ENCODE measurements around the gene CTIF. TPM values are rescaled to one million over a fixed set of nuclear protein-coding genes. Genes with fewer than 3 reads are reported as not detected.

CTIF gene
- total RNA-seq, 1 donor = 65.9 TPM

- Histone ChIP-seq H3K4me3 (ENCODE audit: insufficient read depth, low read length) (peak overlapping the region; percentile 22), H4K20me1 (ENCODE audit: insufficient read depth, low read length) (no peaks in the 10 kb centered on the region)
- peak; percentile 96 for DNase-seq (ENCODE audit: insufficient read length, low spot score, missing footprints)
These were observed 333.7 kb downstream of the CTIF start for GRCh38 chr18:48872234-48873145.

GRCh38 chr18:48874233-48874632 is 335.4 kb downstream of the CTIF start:
- H3K4me2 ChIP-seq (ENCODE audit: insufficient read depth, low read length) = no peak overlapping the region
- H2AFZ ChIP-seq (ENCODE audit: low read length) = no peak overlapping the region
- TF ChIP-seq CTCF (IDR thresholded peaks at IDR 0.05; ENCODE audit: extremely low read depth, low read depth, low read length) = no peak
- no peaks in the 10 kb centered on the region for H3K36me3 ChIP-seq (ENCODE audit: insufficient read depth, low read length)
- H4K20me1 ChIP-seq (ENCODE audit: insufficient read depth, low read length) = no peaks in the 10 kb centered on the region
- H3K79me2 ChIP-seq (ENCODE audit: insufficient read depth, low read length) = no peaks in the 10 kb centered on the region
- no peak overlapping the region for H3K4me3 ChIP-seq (ENCODE audit: insufficient read depth, low read length)
- DNase-seq (ENCODE audit: insufficient read length, low spot score, missing footprints) = peak; percentile 69
- H3K27me3 ChIP-seq (ENCODE audit: insufficient read depth, low read length) = no peaks in the 10 kb centered on the region
- no peaks in the 10 kb centered on the region for H3K9me3 ChIP-seq (ENCODE audit: low read depth, low read length)
- H3K4me1 ChIP-seq (ENCODE audit: insufficient read depth, low read length) = peaks cover 27% of the 10 kb centered on the region
- no peak overlapping the region for H3K27ac ChIP-seq (ENCODE audit: low read depth, low read length)

More at GRCh38 chr18:48872234-48873145, 333.7 kb downstream of the CTIF start:
- Histone ChIP-seq H3K27me3 (ENCODE audit: insufficient read depth, low read length) (no peaks in the 10 kb centered on the region), H3K79me2 (ENCODE audit: insufficient read depth, low read length) (no peaks in the 10 kb centered on the region), H3K4me2 (ENCODE audit: insufficient read depth, low read length) (peak overlapping the region; percentile 65), H2AFZ (ENCODE audit: low read length) (no peak overlapping the region), H3K27ac (ENCODE audit: low read depth, low read length) (peak overlapping the region; percentile 98), H3K4me1 (ENCODE audit: insufficient read depth, low read length) (peaks cover 37% of the 10 kb centered on the region), H3K36me3 (ENCODE audit: insufficient read depth, low read length) (no peaks in the 10 kb centered on the region), H3K9me3 (ENCODE audit: low read depth, low read length) (no peaks in the 10 kb centered on the region)
- TF ChIP-seq CTCF (IDR thresholded peaks at IDR 0.05; ENCODE audit: extremely low read depth, low read depth, low read length) = no peak

GRCh38 chr18:48874701-48875162 is 335.9 kb downstream of the CTIF start:
- H3K27me3 ChIP-seq (ENCODE audit: insufficient read depth, low read length) = no peaks in the 10 kb centered on the region
- H3K9me3 ChIP-seq (ENCODE audit: low read depth, low read length) = no peaks in the 10 kb centered on the region
- TF ChIP-seq CTCF (IDR thresholded peaks at IDR 0.05; ENCODE audit: extremely low read depth, low read depth, low read length) = no peak
- no peak overlapping the region for H2AFZ ChIP-seq (ENCODE audit: low read length)
- no peaks in the 10 kb centered on the region for H3K79me2 ChIP-seq (ENCODE audit: insufficient read depth, low read length)
- H3K36me3 ChIP-seq (ENCODE audit: insufficient read depth, low read length) = no peaks in the 10 kb centered on the region
- H3K4me2 ChIP-seq (ENCODE audit: insufficient read depth, low read length) = no peak overlapping the region
- DNase-seq (ENCODE audit: insufficient read length, low spot score, missing footprints) = no peak
- no peaks in the 10 kb centered on the region for H4K20me1 ChIP-seq (ENCODE audit: insufficient read depth, low read length)
- peaks cover 26% of the 10 kb centered on the region for H3K4me1 ChIP-seq (ENCODE audit: insufficient read depth, low read length)
- no peak overlapping the region for H3K4me3 ChIP-seq (ENCODE audit: insufficient read depth, low read length)
- H3K27ac ChIP-seq (ENCODE audit: low read depth, low read length) = no peak overlapping the region

GRCh38 chr18:48875314-48875941 is 336.6 kb downstream of the CTIF start:
- no peak overlapping the region for H3K4me3 ChIP-seq (ENCODE audit: insufficient read depth, low read length)
- H3K27me3 ChIP-seq (ENCODE audit: insufficient read depth, low read length) = no peaks in the 10 kb centered on the region
- peaks cover 26% of the 10 kb centered on the region for H3K4me1 ChIP-seq (ENCODE audit: insufficient read depth, low read length)
- no peak overlapping the region for H2AFZ ChIP-seq (ENCODE audit: low read length)
- no peak for TF ChIP-seq CTCF (IDR thresholded peaks at IDR 0.05; ENCODE audit: extremely low read depth, low read depth, low read length)
- H3K36me3 ChIP-seq (ENCODE audit: insufficient read depth, low read length) = no peaks in the 10 kb centered on the region
- no peaks in the 10 kb centered on the region for H3K9me3 ChIP-seq (ENCODE audit: low read depth, low read length)
- H4K20me1 ChIP-seq (ENCODE audit: insufficient read depth, low read length) = no peaks in the 10 kb centered on the region
- no peaks in the 10 kb centered on the region for H3K79me2 ChIP-seq (ENCODE audit: insufficient read depth, low read length)
- no peak overlapping the region for H3K4me2 ChIP-seq (ENCODE audit: insufficient read depth, low read length)
- peak; percentile 79 for DNase-seq (ENCODE audit: insufficient read length, low spot score, missing footprints)
- no peak overlapping the region for H3K27ac ChIP-seq (ENCODE audit: low read depth, low read length)
